Ovary (tissue), 3 donors: ENCODE results near the gene RASAL2.

Source experiments
- CTCF ChIP-seq, 3 donors: fragments of 450-650 bp in 2 of 3; fragments of 200-600 bp in 1 of 3; IDR thresholded peaks; one replicate each; pipeline versions ENCODE4 v1.5.1 to v1.8.0; 2016 to 2022; ENCODE audit warnings: antibody characterized with exemption in 3 of 3, mild to moderate bottlenecking in 1 of 3
- POLR2A ChIP-seq: fragments of 450-650 bp; IDR thresholded peaks from one replicate; pipeline ENCODE4 v1.6.1; 2017; ENCODE audit warnings: antibody characterized with exemption, mild to moderate bottlenecking, moderate library complexity
- donor health status: DM: no; HTN: no; CAD: no.

- TF ChIP-seq CTCF (IDR thresholded peaks at IDR 0.05) (no peak), POLR2A (no peak)
Measured at GRCh38 chr1:178407655-178408054, 313.8 kb downstream of the RASAL2 start.
